Osteocyte (in vitro differentiated cells): ENCODE data around the gene RCVRN. TPM values are rescaled to one million over a fixed set of nuclear protein-coding genes. Genes with fewer than 3 reads are reported as not detected.

Source experiments
- DNase-seq: peaks from one replicate; pipeline ENCODE4 v3.0.0; 2021; ENCODE audit warnings: mixed read lengths; ENCODE audit not compliant: unreplicated experiment; ENCODE audit errors: extremely low spot score
- H3K27ac Mint-ChIP-seq: one replicate; pipeline ENCODE4 v1.8.0; 2021; ENCODE audit warnings: mild to moderate bottlenecking, mixed read lengths; ENCODE audit not compliant: unreplicated experiment
- H3K27me3 Mint-ChIP-seq: one replicate; pipeline ENCODE4 v1.8.0; 2021; ENCODE audit warnings: mixed read lengths; ENCODE audit not compliant: unreplicated experiment
- H3K36me3 Mint-ChIP-seq: one replicate; pipeline ENCODE4 v1.8.0; 2021; ENCODE audit warnings: mixed read lengths; ENCODE audit not compliant: unreplicated experiment
- H3K4me1 Mint-ChIP-seq: one replicate; pipeline ENCODE4 v1.8.0; 2021; ENCODE audit warnings: mixed read lengths; ENCODE audit not compliant: unreplicated experiment
- H3K4me3 Mint-ChIP-seq: one replicate; pipeline ENCODE4 v1.8.0; 2021; ENCODE audit warnings: mild to moderate bottlenecking, moderate library complexity, mixed read lengths; ENCODE audit not compliant: unreplicated experiment
- H3K9me3 Mint-ChIP-seq: one replicate; pipeline ENCODE4 v1.8.0; 2021; ENCODE audit warnings: mixed read lengths; ENCODE audit not compliant: unreplicated experiment
- CTCF ChIP-seq: fragments of 200-600 bp; sonication (generic); IDR thresholded peaks from 2 replicates; pipeline ENCODE4 v1.5.0; 2021; ENCODE audit warnings: antibody characterized with exemption, mild to moderate bottlenecking, moderate library complexity
- total RNA-seq: library from RNA; stranded (reverse); gene quantifications from 2 replicates; pipeline ENCODE4 v1.2.1, GENCODE V29; 2021

The RCVRN gene
- total RNA-seq, 1 donor from 2014 or later = not detected

GRCh38 chr17:9937901-9938300, 32.8 kb upstream of the RCVRN start:
- Mint-ChIP-seq H3K27me3 (no peaks in the 10 kb centered on the region), H3K36me3 (peaks cover 4% of the 10 kb centered on the region), H3K9me3 (no peaks in the 10 kb centered on the region), H3K27ac (no peak overlapping the region), H3K4me1 (no peaks in the 10 kb centered on the region), H3K4me3 (no peak overlapping the region)
- DNase-seq = no peak
- no peak for TF ChIP-seq CTCF

- peak overlapping the region; percentile 31 for H3K27ac Mint-ChIP-seq
- no peak for TF ChIP-seq CTCF
Observed at GRCh38 chr17:9937241-9937761, 32.2 kb upstream of the RCVRN start.

GRCh38 chr17:9936095-9936494, 31.0 kb upstream of the RCVRN start:
- H3K4me3 Mint-ChIP-seq = no peak overlapping the region
- H3K27ac Mint-ChIP-seq = no peak overlapping the region
- no peaks in the 10 kb centered on the region for H3K9me3 Mint-ChIP-seq
- no peaks in the 10 kb centered on the region for H3K4me1 Mint-ChIP-seq
- no peak for DNase-seq
- H3K36me3 Mint-ChIP-seq = peaks cover 4% of the 10 kb centered on the region
- no peak for TF ChIP-seq CTCF
- peaks cover 8% of the 10 kb centered on the region for H3K27me3 Mint-ChIP-seq

More at GRCh38 chr17:9937241-9937761, 32.2 kb upstream of the RCVRN start:
- Mint-ChIP-seq H3K9me3 (no peaks in the 10 kb centered on the region), H3K27me3 (no peaks in the 10 kb centered on the region), H3K4me3 (no peak overlapping the region), H3K4me1 (no peaks in the 10 kb centered on the region), H3K36me3 (peaks cover 4% of the 10 kb centered on the region)
- DNase-seq = no peak

GRCh38 chr17:9935408-9935807, 30.3 kb upstream of the RCVRN start:
- no peak overlapping the region for H3K4me3 Mint-ChIP-seq
- peaks cover 11% of the 10 kb centered on the region for H3K27me3 Mint-ChIP-seq
- no peak for TF ChIP-seq CTCF
- no peaks in the 10 kb centered on the region for H3K4me1 Mint-ChIP-seq
- H3K9me3 Mint-ChIP-seq = no peaks in the 10 kb centered on the region
- H3K36me3 Mint-ChIP-seq = peaks cover 4% of the 10 kb centered on the region
- DNase-seq = no peak
- H3K27ac Mint-ChIP-seq = no peak overlapping the region

GRCh38 chr17:9934331-9934730, 29.3 kb upstream of the RCVRN start:
- H3K27ac Mint-ChIP-seq = no peak overlapping the region
- H3K36me3 Mint-ChIP-seq = peaks cover 4% of the 10 kb centered on the region
- DNase-seq = no peak
- no peak overlapping the region for H3K4me3 Mint-ChIP-seq
- peaks cover 18% of the 10 kb centered on the region for H3K27me3 Mint-ChIP-seq
- TF ChIP-seq CTCF = no peak
- no peaks in the 10 kb centered on the region for H3K9me3 Mint-ChIP-seq
- no peaks in the 10 kb centered on the region for H3K4me1 Mint-ChIP-seq
